ENCODE data around the gene CDYL2. TPM values are rescaled to one million over a fixed set of nuclear protein-coding genes. Genes with fewer than 3 reads are reported as not detected.

The CDYL2 gene, protein sequence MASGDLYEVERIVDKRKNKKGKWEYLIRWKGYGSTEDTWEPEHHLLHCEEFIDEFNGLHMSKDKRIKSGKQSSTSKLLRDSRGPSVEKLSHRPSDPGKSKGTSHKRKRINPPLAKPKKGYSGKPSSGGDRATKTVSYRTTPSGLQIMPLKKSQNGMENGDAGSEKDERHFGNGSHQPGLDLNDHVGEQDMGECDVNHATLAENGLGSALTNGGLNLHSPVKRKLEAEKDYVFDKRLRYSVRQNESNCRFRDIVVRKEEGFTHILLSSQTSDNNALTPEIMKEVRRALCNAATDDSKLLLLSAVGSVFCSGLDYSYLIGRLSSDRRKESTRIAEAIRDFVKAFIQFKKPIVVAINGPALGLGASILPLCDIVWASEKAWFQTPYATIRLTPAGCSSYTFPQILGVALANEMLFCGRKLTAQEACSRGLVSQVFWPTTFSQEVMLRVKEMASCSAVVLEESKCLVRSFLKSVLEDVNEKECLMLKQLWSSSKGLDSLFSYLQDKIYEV
- total RNA-seq (10 to 100 TPM; 13.5 to 14.2 TPM), polyA plus RNA-seq (1 to 10 TPM in 1 of 3 donors, under 1 TPM in 2; 0.28 to 1.7 (median 0.75) TPM), total RNA-seq (5.4 to 43.7 (median 17.1) reads per million in 6 experiments)

DNA sequence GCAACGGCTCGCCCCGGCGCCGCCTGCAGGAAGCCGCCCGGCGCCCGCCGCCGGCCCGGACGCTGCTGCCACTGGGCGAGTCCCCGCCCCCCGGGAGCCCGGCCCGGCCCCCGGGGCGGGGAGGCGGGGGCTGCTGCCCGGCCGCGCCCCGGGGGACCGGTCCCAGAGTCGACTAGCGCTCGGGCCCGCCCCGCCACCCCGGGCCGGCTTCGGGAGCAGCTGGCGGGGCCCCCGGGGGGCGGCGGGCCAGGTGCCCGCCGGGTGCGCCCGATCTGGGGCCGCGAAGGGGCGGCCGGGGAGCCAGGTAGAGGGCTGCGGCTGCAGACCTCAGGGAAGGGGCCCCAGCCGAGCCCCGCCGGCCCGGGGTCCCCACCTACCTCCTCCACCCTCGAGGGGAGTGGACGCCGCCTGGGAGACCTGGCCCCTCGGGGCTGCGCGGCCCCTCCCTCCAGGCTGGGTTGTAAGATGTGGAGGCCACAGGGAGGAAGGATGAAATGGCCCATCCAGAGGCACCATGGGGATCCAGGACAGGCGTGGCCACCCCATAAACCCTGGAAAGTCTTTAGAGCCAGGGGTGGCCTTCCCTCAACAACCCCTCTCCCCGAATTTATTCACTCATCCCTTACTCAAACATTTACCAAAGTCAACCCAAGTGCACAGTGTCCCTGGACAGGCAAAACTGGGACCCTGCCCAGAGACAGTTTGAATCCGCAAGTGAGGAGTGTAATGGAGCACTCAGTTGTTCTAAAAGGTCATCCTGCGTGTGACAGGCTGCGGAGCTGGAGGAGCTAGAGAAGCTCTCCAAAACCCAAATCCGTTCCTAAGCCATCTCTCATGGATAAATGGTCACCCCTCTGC is at the start of gene CDYL2:
TSS of gene CDYL2 (minus strand) at position 73 of the 858 bp plus-strand sequence. CDS start 425 bp downstream, outside the sequence.
- POLR2A ChIA-PET = interaction anchor here (0.6 kb wide), 1 partner anchor 240 kb away, joined by 3 read pairs; no protein-coding TSS in a partner anchor
- DNase-seq = peak in 5 of 10 donors; percentile 11 to 29 (median 22)
- H3K27ac Mint-ChIP-seq = peak within 1 kb of the TSS in 9 of 10 donors; percentile 48 to 94 (median 78)
- peaks cover 0 to 3% (median 0%) of the 10 kb centered on the region in 9 donors for H3K9me3 Mint-ChIP-seq
- peak; percentile 50 to 76 for ATAC-seq
- H3K4me1 Mint-ChIP-seq = peaks cover 5 to 19% (median 19%) of the 10 kb centered on the region in 4 donors
- peaks cover 0 to 18% (median 5%) of the 10 kb centered on the region in 5 donors for H3K27me3 Mint-ChIP-seq
- no peaks in the 10 kb centered on the region for H3K36me3 Mint-ChIP-seq
- H3K4me3 Mint-ChIP-seq = peak within 1 kb of the TSS; percentile 87 to 97 (median 93)

- no peaks in the 10 kb centered on the region for H3K9me3 Mint-ChIP-seq
- H3K4me1 Mint-ChIP-seq = no peaks in the 10 kb centered on the region
- POLR2A ChIA-PET = no interaction called here
- ATAC-seq (no peak), DNase-seq (peak in 1 of 10 donors; percentile 2)
- H3K4me3 Mint-ChIP-seq = no peak overlapping the region
- no peak overlapping the region for H3K27ac Mint-ChIP-seq
- H3K27me3 Mint-ChIP-seq = peaks cover 2 to 21% (median 10%) of the 10 kb centered on the region in 5 donors
- H3K36me3 Mint-ChIP-seq = no peaks in the 10 kb centered on the region
Observed at GRCh38 chr16:80852261-80852872, 48.0 kb upstream of the CDYL2 start.

DNA sequence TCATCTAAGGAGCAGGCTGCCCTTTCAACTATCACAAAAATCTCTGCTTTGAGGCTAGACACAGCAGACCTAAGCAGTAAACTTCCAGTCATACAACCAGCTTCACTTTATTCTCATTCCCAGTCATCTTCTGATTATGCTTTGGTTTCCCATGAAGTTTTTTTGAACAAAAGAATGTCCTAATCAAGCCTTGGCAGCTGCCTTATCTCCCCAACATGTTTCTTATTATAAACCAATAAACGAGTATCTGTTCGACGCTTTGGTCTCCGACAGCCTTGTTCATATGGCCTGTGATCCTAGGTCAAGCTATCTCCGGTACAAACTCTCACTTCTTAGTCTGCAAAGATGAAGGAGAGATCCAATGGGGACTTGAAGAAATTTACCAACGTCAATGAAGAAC is 47.4 kb upstream of the CDYL2 start:
- H3K27me3 Mint-ChIP-seq = peaks cover 2 to 20% (median 9%) of the 10 kb centered on the region in 5 donors
- H3K36me3 Mint-ChIP-seq = no peaks in the 10 kb centered on the region
- H3K4me3 Mint-ChIP-seq = no peak overlapping the region
- H3K27ac Mint-ChIP-seq = no peak overlapping the region
- DNase-seq = no peak
- no peak for ATAC-seq
- POLR2A ChIA-PET = no interaction called here
- no peaks in the 10 kb centered on the region for H3K9me3 Mint-ChIP-seq
- H3K4me1 Mint-ChIP-seq = no peaks in the 10 kb centered on the region

DNA sequence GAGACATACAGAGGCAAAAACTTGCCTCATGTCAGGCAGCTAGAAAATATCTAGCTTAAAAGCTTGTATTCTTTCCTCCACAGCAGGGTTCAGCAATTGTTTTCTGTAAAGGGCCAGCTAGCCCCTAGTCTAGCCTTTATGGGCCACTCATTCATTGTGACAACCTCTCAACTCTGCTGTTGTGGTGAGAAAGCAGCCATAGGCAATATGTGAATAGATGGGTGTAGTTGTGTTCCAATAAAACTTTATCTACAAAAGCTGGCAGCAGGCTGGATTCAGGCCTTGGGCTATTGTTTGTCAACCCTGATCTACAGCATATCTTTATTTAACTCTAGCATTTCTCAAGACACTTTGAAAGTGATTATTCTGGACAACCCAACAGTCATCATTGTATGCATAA is 46.4 kb upstream of the CDYL2 start:
- POLR2A ChIA-PET = no interaction called here
- no peak overlapping the region for H3K27ac Mint-ChIP-seq
- peaks cover 0 to 4% (median 0%) of the 10 kb centered on the region in 9 donors for H3K9me3 Mint-ChIP-seq
- H3K4me3 Mint-ChIP-seq = no peak overlapping the region
- DNase-seq = no peak
- no peak for ATAC-seq
- H3K4me1 Mint-ChIP-seq = no peaks in the 10 kb centered on the region
- peaks cover 2 to 20% (median 9%) of the 10 kb centered on the region in 5 donors for H3K27me3 Mint-ChIP-seq
- H3K36me3 Mint-ChIP-seq = no peaks in the 10 kb centered on the region

DNA sequence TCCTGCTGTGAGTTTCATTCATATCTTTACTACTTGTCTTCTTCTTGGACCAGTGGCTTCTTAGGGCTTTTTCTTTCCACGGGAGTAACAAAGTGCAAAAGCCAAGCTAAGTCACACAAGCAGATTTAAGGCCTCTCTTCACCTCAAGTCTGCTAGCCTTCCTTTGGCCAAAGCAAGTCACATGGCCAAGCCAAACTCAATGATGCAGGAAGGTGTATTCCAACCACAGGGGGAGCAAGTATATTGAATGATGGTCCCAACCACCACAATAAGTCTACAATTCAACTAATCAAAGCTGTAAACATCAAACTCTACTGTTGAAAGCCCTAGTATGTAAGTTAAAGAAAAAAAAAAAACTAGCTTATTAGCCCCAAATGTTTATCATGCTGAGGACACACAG is 44.5 kb upstream of the CDYL2 start:
- Mint-ChIP-seq H3K27me3 (peaks cover 2 to 15% (median 4%) of the 10 kb centered on the region in 5 donors), H3K4me1 (no peaks in the 10 kb centered on the region), H3K4me3 (no peak overlapping the region), H3K27ac (no peak overlapping the region), H3K36me3 (peaks cover 0 to 6% (median 3%) of the 10 kb centered on the region in 3 donors), H3K9me3 (peaks cover 4 to 17% (median 8%) of the 10 kb centered on the region in 9 donors)
- POLR2A ChIA-PET = no interaction called here
- ATAC-seq = no peak
- no peak for DNase-seq

DNA sequence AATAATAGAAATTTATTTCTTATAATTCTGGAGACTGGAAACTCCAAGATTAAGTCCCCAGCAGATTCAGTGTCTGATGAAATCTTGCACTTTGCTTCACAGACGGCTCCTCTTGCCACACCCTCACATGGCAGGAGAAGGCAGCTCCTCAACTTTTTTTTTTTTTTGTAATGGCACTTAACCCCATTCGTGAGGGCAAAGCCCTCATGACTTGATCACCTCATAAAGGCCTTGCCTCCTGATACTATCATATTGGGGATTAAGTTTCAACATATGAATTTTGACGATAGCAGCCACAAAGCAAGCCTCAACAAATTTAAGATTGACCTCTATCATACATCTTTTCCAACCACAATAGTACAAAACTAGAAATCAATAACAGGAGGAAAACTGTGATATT is 42.3 kb upstream of the CDYL2 start:
- no peak for DNase-seq
- POLR2A ChIA-PET = no interaction called here
- Mint-ChIP-seq H3K4me1 (no peaks in the 10 kb centered on the region), H3K9me3 (peaks cover 12 to 37% (median 26%) of the 10 kb centered on the region in 9 donors), H3K4me3 (no peak overlapping the region), H3K27ac (no peak overlapping the region), H3K27me3 (peaks cover 3 to 8% (median 7%) of the 10 kb centered on the region in 5 donors), H3K36me3 (peaks cover 0 to 14% (median 3%) of the 10 kb centered on the region in 3 donors)
- no peak for ATAC-seq

- H3K36me3 Mint-ChIP-seq = peaks cover 0 to 18% (median 3%) of the 10 kb centered on the region in 3 donors
- POLR2A ChIA-PET = no interaction called here
- H3K4me1 Mint-ChIP-seq = no peaks in the 10 kb centered on the region
- H3K27me3 Mint-ChIP-seq = peaks cover 6 to 12% (median 10%) of the 10 kb centered on the region in 5 donors
- ATAC-seq (no peak), DNase-seq (no peak)
- H3K27ac Mint-ChIP-seq = no peak overlapping the region
- peaks cover 13 to 41% (median 28%) of the 10 kb centered on the region in 9 donors for H3K9me3 Mint-ChIP-seq
- H3K4me3 Mint-ChIP-seq = no peak overlapping the region
Observed at GRCh38 chr16:80846275-80846674, 41.9 kb upstream of the CDYL2 start.

- Mint-ChIP-seq H3K4me3 (no peak overlapping the region), H3K27me3 (peaks cover 16 to 23% (median 22%) of the 10 kb centered on the region in 5 donors), H3K4me1 (no peaks in the 10 kb centered on the region), H3K9me3 (peaks cover 17 to 52% (median 34%) of the 10 kb centered on the region in 9 donors), H3K27ac (no peak overlapping the region), H3K36me3 (peaks cover 0 to 25% (median 3%) of the 10 kb centered on the region in 3 donors)
- POLR2A ChIA-PET = no interaction called here
- ATAC-seq (no peak), DNase-seq (no peak)
Observed at GRCh38 chr16:80844395-80844794, 40.0 kb upstream of the CDYL2 start.

GRCh38 chr16:80841231-80841630 is 36.8 kb upstream of the CDYL2 start:
- no peak for ATAC-seq
- Mint-ChIP-seq H3K27me3 (peaks cover 24 to 37% (median 31%) of the 10 kb centered on the region in 5 donors), H3K4me3 (no peak overlapping the region), H3K4me1 (no peaks in the 10 kb centered on the region), H3K27ac (no peak overlapping the region), H3K36me3 (peaks cover 0 to 25% (median 3%) of the 10 kb centered on the region in 3 donors), H3K9me3 (peaks cover 17 to 52% (median 35%) of the 10 kb centered on the region in 9 donors)
- POLR2A ChIA-PET = no interaction called here
- DNase-seq = no peak

DNA sequence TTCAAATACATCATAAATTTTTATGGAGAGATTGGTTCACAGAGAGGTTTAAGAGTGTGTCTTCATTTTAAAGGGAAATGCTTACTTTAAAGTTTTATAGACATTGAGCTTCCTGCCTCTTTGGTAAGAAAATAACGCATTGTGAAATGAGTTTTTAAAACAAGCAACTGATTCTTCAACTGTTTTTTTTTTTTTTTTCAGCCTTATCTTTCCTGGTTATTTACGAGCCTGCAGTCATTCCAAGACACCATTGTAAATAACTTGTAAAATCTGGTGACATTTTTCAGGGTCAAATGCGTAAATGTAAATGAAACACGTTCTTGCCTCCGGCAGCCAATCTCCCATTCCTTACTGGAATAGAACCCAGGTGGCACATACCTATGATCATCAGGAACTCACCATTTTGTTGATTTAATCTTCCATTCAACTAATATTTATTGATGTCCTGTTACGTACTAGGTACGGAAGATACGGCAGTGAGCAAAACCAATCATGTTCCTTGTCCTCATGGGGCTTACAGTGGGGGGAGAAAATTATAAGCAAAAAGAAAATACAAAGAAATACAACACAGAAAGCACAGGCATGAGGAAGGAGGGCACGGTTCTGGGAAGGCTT is 33.2 kb upstream of the CDYL2 start:
- DNase-seq = no peak
- POLR2A ChIA-PET = interaction anchor here (0.6 kb wide), 1 partner anchor 567 kb away, joined by 3 read pairs; no protein-coding TSS in a partner anchor
- H3K27me3 Mint-ChIP-seq = peaks cover 31 to 59% (median 38%) of the 10 kb centered on the region in 5 donors
- peaks cover 0 to 6% (median 2%) of the 10 kb centered on the region in 4 donors for H3K4me1 Mint-ChIP-seq
- H3K4me3 Mint-ChIP-seq = no peak overlapping the region
- peaks cover 0 to 14% (median 0%) of the 10 kb centered on the region in 3 donors for H3K36me3 Mint-ChIP-seq
- H3K9me3 Mint-ChIP-seq = peaks cover 6 to 25% (median 19%) of the 10 kb centered on the region in 9 donors
- ATAC-seq = no peak
- H3K27ac Mint-ChIP-seq = no peak overlapping the region

DNA sequence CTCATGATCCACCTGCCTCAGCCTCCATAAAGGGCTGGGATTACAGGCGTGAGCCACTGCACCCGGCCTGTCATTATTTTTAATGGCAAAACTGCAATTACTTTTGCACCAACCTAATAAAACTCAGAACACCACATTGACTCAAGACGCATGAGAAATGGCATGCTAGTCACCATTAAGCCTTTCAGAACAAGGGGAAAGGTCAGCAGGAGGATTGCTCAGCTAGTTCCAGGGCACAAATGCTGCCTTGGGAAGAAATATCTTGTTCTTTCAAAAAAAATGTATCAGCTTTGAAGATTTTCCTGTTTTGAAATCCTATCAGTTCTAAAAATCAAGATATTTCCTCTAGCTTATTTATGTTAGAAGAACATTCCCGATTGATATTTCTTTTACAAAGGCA is 32.4 kb upstream of the CDYL2 start:
- peaks cover 29 to 58% (median 34%) of the 10 kb centered on the region in 5 donors for H3K27me3 Mint-ChIP-seq
- H3K4me1 Mint-ChIP-seq = peaks cover 0 to 6% (median 2%) of the 10 kb centered on the region in 4 donors
- no peak overlapping the region for H3K4me3 Mint-ChIP-seq

More for the DNA sequence above, 32.4 kb upstream of the CDYL2 start:
- H3K9me3 Mint-ChIP-seq = peaks cover 6 to 19% (median 15%) of the 10 kb centered on the region in 9 donors
- H3K27ac Mint-ChIP-seq = no peak overlapping the region
- POLR2A ChIA-PET = interaction anchor here (0.6 kb wide), 1 partner anchor 568 kb away, joined by 3 read pairs; no protein-coding TSS in a partner anchor
- peaks cover 0 to 12% (median 0%) of the 10 kb centered on the region in 3 donors for H3K36me3 Mint-ChIP-seq
- no peak for DNase-seq
- ATAC-seq = no peak
